HEK293T (cell line): ENCODE measurements around the gene CACNA1C.

ENCODE experiments used
- ARNT ChIP-seq: fragments of 450-650 bp; IDR thresholded peaks from 2 replicates; pipeline ENCODE4 v1.6.1; 2017; ENCODE audit warnings: mild to moderate bottlenecking
- ELF4 ChIP-seq: fragments of 450-650 bp; IDR thresholded peaks from 2 replicates; pipeline ENCODE4 v1.6.1; 2017; ENCODE audit warnings: antibody characterized with exemption
- FOXK2 ChIP-seq: fragments of 450-650 bp; IDR thresholded peaks from 2 replicates; pipeline ENCODE4 v1.6.1; 2016; ENCODE audit warnings: mild to moderate bottlenecking
- FOXM1 ChIP-seq: fragments of 450-650 bp; IDR thresholded peaks from 2 replicates; pipeline ENCODE4 v1.6.1; 2017; ENCODE audit warnings: mild to moderate bottlenecking, borderline replicate concordance
- L3MBTL2 ChIP-seq: fragments of 450-650 bp; conservative IDR thresholded peaks from 2 replicates; pipeline ENCODE4 v1.6.1; 2016; ENCODE audit warnings: mild to moderate bottlenecking
- LEF1 ChIP-seq: fragments of 450-650 bp; IDR thresholded peaks from 2 replicates; pipeline ENCODE4 v1.6.1; 2017; ENCODE audit warnings: mild to moderate bottlenecking, borderline replicate concordance
- SP1 ChIP-seq: fragments of 450-650 bp; IDR thresholded peaks from 2 replicates; pipeline ENCODE4 v1.6.1; 2017
- TARDBP ChIP-seq: fragments of 450-650 bp; IDR thresholded peaks from 2 replicates; pipeline ENCODE4 v1.6.1; 2016
- ZNF384 ChIP-seq: fragments of 450-650 bp; IDR thresholded peaks from 2 replicates; pipeline ENCODE4 v1.6.1; 2016

DNA sequence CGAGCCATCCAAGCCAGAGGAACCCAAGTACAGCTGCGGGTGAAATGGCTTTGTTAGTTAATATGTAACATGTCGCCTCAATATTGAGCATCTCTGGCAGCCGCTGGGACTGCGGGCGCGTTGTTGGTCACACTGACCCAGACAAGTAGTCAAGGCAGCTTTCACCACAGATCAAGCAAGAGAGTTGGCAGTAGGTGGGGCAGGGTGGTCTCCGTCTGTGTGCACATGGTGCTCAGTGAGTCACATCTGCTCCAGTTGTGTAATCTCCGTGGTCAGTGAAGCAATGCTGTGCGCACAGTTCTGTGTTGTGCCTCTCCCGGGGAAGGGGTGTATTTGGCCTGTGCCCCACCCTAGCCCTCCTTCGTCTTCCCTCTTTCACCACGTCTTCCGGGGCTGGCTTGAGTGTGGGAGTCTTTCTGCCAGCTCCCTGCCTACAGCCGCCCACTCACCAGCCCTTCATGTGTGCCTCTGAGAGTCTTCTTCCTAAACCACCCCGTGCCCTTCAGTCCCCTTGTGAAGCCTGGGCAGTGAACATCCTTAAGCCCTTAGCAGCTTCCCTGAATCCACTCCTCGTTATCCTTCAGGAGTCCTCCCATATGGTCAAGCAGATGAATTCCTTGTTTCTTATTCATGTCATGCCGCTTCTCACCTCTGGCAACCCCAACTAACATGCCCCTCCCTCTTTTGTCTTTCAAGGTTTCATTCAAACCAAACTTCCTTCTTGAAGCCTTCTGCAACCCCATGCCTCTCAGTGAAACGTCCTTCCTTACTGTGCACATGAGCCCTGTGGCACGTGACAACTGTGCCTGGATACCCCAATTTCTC lies 242.1 kb downstream of the CACNA1C start:
- no peak for TF ChIP-seq LEF1
- no peak for TF ChIP-seq ZNF384
- no peak for TF ChIP-seq SP1
- no peak for TF ChIP-seq FOXM1
- no peak for TF ChIP-seq ARNT
- no peak for TF ChIP-seq TARDBP
- no peak for TF ChIP-seq ELF4
- TF ChIP-seq FOXK2, result no peak
- no peak for TF ChIP-seq L3MBTL2
